Caki2 (cell line): ENCODE data around the gene CCL25. TPM values are rescaled to one million over a fixed set of nuclear protein-coding genes. Genes with fewer than 3 reads are reported as not detected.
A peak's percentile ranks its signal among the peaks of the same experiment; 100 is the strongest.

Source experiments
- DNase-seq: peaks from one replicate; pipeline ENCODE4 v3.0.0-alpha.2; 2015; ENCODE audit warnings: low read depth
- in situ Hi-C: cut with HindIII; loops from 2 replicates; pipeline ENCODE4 v1.10.0; 2016; ENCODE audit warnings: low sequenced_read_pairs, low pct_unique_long_range_greater_than_20kb, mixed read lengths
- total RNA-seq: library from RNA; depleted of rRNA; stranded (reverse); fragments of >200 nt; shearing (Covaris generic); gene quantifications from 2 replicates; pipeline ENCODE4 v1.2.3, GENCODE V29; 2014; ENCODE audit warnings: low replicate concordance

The CCL25 gene
- total RNA-seq, 1 experiment from 2014 or later = not detected

DNA sequence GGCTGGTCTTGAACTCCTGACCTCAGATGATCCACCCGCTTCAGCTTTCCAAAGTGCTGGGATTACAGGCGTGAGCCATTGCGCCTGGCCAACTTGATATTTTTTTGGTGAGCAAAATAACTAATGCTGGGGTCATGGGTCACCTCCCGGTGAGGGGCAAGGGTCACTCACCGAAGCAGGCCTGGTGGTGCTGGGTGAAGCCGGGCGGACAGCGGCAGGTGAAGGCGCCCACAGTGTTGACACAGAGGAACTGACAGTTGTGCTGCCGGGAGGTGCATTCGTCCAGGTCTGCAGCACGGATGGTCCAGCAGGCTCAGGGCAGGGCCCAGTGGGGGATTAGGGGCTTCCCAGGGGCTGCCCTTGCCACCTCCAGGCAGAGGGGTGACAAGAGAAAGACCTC lies 28.3 kb downstream of the CCL25 start:
- in situ Hi-C loops = no loop called here
- no peak for DNase-seq

DNA sequence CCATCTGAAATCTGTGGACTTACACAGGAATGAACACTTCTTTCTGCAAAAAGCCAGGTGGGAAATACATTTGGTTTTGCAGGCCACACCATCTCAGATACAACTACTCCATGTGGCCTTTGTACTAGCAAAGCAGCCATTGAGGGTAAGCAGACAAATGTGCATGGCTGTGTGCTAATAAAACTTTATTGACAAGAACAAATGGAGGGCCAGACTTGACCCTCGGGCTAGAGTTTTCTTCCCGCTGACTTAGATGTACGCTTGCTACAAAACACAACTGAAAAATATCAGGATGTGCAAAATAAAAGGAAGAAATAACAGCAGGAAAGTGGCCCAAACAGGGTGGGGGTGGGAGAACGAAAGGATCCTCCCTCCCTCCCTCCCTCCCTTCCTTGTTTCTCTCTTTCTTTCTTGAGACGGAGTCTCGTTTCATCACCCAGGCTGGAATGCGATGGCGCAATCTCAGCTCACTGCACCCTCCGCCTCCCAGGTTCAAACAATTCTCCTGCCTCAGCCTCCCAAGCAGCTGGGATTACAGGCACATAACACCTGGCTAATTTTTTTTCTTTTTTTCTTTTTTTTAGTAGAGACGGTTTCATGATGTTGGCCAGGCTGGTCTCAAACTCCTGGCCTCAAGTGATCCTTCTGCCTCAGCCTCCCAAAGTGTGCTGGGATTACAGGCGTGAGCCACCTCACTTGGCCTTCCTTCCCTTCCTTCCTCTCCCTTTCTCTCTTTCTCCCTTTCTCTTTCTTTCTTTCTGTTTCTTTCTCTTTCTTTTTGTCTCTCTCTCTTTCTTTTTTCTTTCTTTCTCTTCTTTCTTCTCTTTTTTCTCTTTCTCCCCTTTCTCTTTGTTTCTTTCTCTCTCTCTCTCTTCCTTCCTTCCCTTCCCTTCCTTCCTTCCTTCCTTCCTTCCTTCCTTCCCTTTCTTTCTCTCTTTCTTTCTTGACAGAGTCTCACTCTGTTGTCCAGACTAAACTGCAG lies 29.3 kb downstream of the CCL25 start:
- in situ Hi-C loops = no loop called here
- DNase-seq = no peak

DNA sequence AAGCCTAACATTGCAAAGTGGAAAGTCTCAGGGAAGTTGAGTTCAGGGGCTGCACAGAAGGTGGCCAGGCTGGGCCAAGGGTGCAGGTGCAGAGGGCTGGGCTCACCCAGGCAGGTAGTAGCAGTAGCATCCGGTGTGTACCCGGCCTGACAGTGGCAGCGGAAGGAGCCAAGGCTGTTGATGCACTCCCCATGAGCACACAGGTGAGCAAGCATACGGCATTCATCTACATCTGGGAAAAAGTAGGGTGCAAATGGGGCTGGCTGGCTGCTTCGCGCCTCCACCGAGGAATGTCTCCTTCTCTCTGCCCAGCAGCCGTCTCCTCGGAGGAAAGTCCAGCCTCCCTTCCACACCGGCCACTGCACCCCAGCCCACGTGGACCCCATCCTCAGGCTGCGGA lies 30.6 kb downstream of the CCL25 start:
- in situ Hi-C loops = no loop called here
- DNase-seq = no peak

DNA sequence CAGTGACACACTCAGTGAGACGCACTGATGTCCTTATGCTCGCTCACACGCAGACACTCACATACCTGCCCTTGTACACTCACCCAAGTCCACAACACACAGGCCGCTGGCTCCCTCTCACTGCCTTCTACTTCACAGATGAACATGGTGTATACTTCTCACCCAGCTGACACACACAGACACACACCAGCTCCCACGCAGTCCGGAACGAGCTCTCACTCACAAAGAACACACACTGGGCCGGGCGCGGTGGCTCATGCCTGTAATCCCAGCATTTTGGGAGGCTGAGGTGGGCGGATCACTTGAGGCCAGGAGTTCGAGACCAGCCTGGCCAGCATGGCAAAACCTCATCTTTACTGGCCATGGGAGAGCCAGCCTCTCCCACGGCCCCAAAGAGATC lies 31.6 kb downstream of the CCL25 start:
- DNase-seq = no peak
- in situ Hi-C loops = no loop called here

DNA sequence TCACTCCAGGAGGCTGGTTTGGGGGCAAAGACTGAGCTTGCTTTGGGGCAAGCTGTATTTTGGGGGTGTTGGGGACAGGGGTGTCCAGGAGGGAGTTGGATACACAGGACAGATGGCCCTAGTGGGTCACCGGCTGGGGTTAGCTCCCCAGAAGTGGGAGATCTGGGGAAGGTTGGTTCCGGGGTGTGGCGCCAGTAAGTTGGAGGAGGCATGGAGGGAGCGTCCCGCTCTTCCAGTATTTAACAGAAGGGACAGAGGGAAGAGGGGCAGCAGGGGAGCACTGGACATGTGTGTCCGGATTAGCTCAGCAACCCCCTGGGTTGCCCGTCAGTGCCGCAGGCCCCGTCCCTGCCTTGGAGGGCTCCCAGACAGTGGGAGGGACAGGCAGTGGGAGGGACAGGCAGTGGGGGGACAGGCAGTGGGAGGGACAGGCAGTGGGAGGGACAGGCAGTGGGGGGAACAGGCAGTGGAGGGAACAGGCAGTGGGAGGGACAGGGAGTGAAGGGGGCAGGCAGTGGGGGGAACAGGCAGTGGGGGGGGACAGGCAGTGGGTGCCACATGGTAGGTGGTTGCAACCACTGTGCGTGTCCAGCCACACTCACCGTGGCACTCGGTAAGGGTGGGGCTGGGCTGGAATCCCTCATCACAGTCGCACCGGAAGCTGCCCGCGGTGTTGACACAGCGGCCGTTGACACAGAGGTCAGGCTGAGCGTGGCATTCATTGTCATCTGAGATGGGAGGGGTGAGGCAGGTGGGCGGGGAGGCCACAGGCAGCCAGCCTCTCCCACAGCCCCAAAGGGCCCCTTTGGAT lies 33.2 kb downstream of the CCL25 start:
- DNase-seq = peak; percentile 33
- in situ Hi-C loops = no loop called here

DNA sequence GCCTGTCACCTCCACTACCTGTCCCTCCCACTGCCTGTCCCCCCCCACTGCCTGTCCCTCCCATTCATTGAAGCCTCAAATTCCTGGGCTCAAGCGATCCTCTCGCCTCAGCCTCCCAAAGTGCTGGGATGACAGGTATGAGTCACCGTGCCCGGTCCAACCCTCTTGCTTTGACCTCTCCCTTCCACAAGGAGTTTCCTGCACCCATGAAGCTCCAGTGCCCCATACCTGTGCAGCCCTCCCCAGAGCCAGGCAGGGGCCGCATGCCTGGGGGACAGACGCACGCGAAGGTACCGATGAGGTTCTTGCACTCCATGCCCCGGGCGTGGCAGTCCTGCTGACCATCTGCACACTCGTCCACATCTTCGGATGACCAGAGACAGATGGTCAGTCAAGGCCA lies 34.3 kb downstream of the CCL25 start:
- DNase-seq = no peak
- in situ Hi-C loops = no loop called here

DNA sequence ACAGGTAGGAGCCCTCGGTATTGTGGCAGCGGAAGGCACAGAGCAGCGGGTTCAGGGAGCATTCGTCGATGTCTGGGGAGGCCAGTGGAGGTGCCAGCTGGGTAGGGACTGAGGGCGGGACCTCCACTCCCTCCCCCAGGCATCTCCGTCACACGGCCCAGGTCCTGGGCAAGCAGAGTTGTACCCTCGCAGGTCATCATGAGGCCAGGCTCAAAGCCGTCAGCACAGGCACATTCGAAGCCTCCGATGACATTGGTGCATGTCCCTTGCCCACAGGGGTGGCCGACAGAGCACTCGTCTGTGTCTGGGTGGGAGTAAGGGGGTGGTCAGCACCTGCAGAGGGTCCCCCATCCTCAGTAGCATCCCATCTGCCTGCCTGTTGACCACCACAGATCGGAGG lies 35.3 kb downstream of the CCL25 start:
- DNase-seq = no peak
- in situ Hi-C loops = no loop called here

DNA sequence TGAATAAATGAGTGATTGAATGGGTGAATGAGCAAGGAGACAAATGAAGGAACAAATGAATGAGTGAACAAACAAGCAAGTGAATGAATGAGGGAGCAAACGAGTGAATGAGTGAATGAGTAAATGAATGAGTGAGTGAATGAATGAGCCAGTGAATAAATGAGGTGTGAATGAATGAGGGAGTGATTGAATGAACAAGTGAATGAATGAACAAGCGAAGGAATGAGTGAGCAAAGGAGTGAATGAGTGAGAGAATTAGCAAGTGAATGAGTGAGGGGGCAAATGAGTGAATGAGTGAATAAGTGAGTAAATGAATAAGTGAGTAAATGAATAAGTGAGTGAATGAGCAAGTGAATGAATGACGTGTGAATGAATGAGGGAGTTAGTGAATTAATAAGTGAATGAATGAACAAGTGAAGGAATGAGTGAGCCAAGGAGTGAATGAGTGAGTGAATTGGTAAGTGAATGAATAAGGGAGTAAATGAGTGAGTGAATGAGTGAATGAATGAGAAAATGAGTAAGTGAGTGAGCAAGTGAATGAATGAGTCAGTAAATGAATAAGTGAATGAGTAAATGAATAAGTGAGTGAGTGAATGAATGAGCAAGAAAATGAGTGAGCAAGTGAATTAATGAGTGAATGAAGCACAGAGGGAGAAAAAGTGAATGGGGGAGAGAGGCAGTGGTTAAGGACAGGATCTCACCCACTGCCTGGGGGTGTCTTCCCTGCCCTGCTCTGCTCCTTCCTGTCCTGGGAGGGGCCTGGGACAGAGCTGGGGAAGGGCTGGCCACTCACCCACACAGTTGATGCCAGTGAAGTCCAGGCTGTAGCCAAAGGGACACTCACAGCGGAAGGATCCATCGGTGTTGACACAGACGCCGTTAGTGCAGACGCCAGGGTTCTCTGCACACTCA lies 36.4 kb downstream of the CCL25 start:
- no peak for DNase-seq

DNA sequence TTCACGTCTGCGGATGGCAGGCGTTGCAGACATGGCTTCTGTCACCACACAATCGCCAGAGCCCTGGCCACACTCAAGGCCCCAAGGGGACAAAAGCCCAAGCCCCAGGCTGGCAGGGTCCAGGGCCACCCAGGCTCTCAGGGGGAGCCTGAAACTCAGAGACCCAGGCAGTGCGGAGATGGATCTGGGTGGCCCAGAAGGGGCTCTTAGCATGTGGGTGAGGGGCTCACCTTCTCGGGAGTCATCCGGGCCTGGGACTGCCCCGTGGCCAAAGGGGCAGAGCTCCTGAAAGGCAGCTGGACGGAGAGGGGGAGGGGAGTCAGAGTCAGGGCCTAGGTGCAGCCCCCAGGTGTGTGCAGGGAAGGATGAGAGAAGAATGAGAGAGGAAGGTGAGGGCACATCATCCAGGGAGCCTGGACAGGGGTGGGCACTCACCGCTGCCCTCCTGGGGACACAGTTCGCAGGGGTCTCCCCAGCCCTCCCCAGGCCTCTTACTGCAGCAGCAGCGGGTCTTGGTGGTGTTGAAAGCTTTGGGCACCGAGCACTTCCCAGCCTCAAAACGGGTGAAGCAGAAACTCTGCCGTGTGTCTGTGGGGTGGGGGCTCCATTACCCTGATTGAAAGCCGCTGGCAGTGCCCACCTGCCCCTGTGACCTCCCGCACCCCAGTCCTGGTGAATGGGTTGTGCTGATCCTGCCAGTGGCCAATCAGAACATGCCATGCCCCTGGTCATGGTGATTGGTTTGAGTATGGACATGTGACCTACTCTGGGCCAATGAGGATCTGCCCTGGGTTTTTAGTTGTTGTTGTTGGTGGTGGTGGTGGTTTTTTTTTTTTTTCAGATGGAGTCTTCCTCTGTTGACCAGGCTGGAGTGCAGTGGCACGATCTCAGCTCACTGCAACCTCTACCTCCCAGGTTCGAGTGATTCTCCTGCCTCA lies 37.4 kb downstream of the CCL25 start:
- in situ Hi-C loops = no loop called here

More for the DNA sequence above, 36.4 kb downstream of the CCL25 start:
- in situ Hi-C loops = no loop called here

DNA sequence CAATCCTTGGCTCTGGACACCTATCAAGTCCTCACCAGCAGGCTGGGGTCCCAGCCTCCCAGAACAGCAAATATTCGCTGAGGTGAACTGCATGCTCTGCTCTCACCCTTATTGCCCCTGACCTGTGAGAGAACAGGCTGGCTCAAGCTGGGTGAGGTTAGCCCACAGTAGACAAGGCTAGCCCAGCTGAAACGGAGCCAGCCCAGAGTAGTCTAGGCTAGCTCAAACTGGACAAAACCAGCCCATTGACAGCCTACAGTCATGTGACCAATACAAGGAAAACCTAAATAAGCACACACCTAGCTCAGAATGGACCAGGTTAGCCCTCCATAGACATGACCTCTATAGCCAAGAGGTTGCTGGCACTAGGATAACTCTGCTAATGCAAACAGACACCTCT lies 38.4 kb downstream of the CCL25 start:
- no peak for DNase-seq
- in situ Hi-C loops = no loop called here

More for the DNA sequence above, 37.4 kb downstream of the CCL25 start:
- no peak for DNase-seq

DNA sequence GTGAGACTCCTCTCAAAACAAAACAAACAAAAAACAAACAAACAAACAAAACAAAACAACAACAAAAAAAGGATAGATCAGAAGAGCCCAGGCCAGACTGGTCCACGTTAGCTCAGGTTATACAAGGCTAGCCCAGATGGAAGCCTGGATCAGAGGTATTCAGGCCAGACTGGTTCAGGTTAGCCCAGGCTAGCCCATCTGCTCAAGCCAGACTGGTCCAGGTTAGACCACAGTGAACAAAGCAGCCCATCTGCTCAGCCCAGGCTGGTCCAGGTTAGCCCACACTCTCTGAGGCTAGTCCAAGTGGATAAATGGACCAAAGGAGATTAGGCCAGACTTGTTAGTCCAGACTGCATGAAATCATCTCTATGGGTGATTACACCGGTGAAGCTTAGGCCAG lies 41.2 kb downstream of the CCL25 start:
- no peak for DNase-seq
- in situ Hi-C loops = no loop called here

DNA sequence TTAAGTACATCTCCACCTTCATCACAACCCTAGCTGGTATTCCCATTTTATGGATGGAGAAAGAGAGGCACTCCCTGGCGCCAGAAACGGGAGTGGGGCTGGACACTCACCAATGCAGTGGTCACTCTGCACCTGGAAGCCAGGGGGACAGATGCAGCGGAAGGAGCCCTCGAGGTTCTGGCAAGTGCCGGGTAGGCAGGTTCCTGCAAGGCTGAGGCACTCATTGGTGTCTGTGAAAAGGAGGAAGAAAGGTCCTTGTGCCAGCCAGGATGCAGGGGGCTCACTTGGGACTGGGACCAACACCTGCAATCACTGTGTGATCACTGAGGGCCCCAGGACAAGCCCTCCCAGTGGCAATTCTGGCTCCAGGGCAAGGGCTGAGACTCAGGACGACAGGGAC lies 41.8 kb downstream of the CCL25 start:
- DNase-seq = no peak
- in situ Hi-C loops = no loop called here

DNA sequence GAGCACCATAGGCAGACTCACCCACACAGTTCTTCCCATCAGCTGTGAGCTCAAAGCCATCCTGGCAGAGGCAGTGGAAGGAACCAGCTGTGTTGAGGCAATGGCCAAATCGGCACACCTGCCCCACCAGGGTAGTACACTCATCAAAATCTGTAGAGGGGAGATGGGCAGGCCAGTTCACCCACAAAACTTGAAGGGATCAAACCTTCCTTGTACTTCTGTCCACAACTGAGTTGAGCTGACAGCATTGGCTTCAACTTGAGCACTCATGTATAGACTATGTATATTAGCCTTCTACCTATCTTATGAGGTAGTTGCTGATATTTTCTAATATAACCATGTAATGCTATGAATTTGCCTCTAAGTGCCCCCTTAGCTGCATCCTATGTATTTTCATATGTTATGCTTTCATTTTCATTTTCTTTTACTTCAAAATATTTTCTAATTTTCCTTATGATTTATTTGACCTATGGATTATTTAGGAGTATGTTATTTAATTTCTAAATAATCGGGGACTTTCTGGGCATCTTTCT lies 42.9 kb downstream of the CCL25 start:
- in situ Hi-C loops = no loop called here
- no peak for DNase-seq

DNA sequence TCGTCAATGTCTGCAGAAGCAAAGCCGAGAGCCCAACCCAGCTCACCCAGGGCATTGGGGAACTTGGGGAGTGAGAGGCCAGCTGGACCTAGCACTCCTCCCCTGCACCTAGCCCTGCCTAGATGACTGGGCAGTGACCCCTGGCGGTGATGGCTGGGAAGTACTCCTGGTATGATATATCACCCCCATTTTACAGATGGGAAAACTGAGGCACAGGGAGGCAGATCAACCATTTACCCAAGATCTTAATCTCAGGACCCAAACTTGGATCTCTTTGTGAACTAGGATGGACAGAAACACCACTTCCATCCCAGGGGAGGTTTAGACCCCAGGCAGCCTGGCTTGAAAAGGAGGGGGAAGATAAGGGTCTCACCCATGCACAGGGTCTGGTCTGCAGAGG lies 43.5 kb downstream of the CCL25 start:
- in situ Hi-C loops = no loop called here
- no peak for DNase-seq

DNA sequence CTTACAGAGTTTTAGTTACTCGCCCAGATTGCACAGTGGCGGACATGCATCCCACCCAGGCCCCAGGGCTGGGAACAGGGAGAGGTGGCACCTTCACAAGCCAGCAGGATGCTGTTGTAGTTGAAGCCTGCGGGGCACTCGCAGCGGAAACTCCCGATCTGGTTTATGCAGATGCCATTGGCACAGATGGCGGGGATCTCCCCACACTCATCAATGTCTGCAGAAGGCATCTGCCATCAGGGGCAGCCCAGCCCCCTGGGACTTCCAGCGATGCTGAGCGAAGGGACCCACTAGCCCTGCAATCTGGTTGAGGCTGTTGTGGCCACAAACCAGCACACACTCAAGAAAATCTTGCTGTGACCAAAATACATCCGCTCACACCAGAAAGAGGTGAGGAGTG lies 44.6 kb downstream of the CCL25 start:
- in situ Hi-C loops = no loop called here
- DNase-seq = no peak

DNA sequence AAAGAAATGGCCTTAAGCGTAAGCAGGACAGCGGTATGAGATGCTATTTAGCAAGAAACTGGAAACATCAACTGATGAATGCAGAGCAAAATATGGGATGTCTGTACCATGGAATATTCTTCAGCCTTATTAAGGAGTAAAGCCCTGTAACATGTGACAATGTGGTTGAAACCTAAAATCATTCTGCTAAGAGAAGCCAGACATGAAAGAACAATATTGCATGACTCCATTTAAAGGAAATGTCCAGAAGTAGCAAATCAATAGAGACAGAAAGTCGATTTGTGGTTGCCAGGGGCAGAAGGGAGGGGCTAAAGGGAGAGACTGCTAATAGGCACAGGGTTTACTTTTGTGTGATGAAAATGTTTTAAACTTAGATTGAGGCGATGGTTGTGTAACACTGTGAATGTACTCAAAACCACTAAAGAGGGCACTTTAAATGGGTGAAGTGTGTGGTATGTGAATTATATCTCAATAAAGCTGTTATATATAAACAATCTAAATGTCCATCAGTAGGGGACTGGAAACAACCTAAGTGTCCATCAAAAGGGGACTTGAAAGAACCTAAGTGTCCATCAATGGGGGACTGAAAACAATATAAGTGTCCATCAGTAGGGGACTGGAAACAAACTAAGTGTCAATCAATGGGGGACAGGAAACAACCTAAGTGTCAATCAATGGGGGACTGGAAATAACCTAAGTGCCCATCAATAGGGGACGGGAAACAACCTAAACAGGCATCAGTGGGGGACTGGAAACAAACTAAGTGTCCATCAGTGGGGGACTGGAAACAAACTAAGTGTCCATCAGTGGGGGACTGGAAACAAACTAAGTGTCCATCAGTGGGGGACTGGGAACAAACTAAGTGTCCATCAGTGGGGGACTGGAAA lies 45.4 kb downstream of the CCL25 start:
- in situ Hi-C loops = no loop called here
- DNase-seq = no peak
